ENCODE measurements around the gene KCNC1. TPM values are rescaled to one million over a fixed set of nuclear protein-coding genes. Genes with fewer than 3 reads are reported as not detected.

The KCNC1 gene
- total and polyA plus RNA-seq, 2 donors (not counting 1 experiment from before 2014, with no cell fraction given) = under 0.01 TPM; not detected in 1

DNA sequence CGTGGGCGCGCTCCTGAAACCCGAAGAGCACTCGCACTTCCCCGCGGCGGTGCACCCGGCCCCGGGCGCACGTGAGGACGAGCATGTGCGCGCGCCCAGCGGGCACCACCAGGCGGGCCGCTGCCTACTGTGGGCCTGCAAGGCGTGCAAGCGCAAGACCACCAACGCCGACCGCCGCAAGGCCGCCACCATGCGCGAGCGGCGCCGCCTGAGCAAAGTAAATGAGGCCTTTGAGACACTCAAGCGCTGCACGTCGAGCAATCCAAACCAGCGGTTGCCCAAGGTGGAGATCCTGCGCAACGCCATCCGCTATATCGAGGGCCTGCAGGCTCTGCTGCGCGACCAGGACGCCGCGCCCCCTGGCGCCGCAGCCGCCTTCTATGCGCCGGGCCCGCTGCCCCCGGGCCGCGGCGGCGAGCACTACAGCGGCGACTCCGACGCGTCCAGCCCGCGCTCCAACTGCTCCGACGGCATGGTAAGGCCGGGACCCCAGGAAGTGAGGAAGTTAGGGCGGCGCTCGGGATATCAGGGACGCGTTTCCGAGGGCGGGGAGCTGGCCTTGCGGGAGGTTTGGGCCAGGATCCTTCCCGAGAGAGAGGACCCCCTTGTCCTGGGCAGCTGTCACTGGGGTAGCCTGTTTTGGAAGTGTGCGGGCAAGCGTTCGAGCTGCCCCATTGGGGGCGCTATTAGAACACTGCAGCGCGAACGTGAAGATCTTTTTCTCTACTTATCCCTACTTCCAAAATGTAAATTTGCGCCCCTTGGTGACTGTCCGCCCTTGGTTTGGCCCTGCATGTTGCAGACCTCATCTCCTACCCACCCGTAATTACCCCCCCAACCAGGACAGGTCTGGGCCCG, 14.4 kb upstream of the KCNC1 start:
- H3K4me3 ChIP-seq (replicated peaks in 1 of 4; ENCODE audit: control extremely low read depth in 1 of 4, insufficient read depth in 1 of 4, low read depth in 3 of 4, low read length in 4 of 4) = no peak overlapping the region
- no peak overlapping the region for H2AFZ ChIP-seq (ENCODE audit: low read length)
- peak in 1 of 2 donors; percentile 38 for DNase-seq (ENCODE audit: low read depth in 2 of 2)

GRCh38 chr11:17720796-17721171, 13.8 kb upstream of the KCNC1 start:
- Histone ChIP-seq H3K4me2 (ENCODE audit: extremely low read depth, insufficient read depth, low read length) (no peak overlapping the region), H3K9me3 (ENCODE audit: control insufficient read depth, insufficient read depth, low read depth, low read length) (no peaks in the 10 kb centered on the region), H3K79me2 (ENCODE audit: control insufficient read depth, insufficient read depth, low read length) (no peaks in the 10 kb centered on the region)

More for the DNA sequence above, 14.4 kb upstream of the KCNC1 start:
- Histone ChIP-seq H4K20me1 (ENCODE audit: control insufficient read depth, extremely low read depth, insufficient read depth, low read length) (no peaks in the 10 kb centered on the region), H3K4me2 (ENCODE audit: extremely low read depth, insufficient read depth, low read length) (no peak overlapping the region), H3K27ac (ENCODE audit: insufficient read depth, low read length) (no peak overlapping the region), H3K79me2 (ENCODE audit: control insufficient read depth, insufficient read depth, low read length) (no peaks in the 10 kb centered on the region), H3K36me3 (ENCODE audit: control insufficient read depth, insufficient read depth, low read length) (no peaks in the 10 kb centered on the region), H3K9me3 (ENCODE audit: control insufficient read depth, insufficient read depth, low read depth, low read length) (no peaks in the 10 kb centered on the region), H3K9ac (ENCODE audit: insufficient read depth, low read length) (no peak overlapping the region), H3K4me1 (ENCODE audit: control insufficient read depth, extremely low read depth, insufficient read depth, low read length) (no peaks in the 10 kb centered on the region), H3K27me3 (ENCODE audit: control insufficient read depth, insufficient read depth, low read length) (peaks cover 58% of the 10 kb centered on the region)
- peak in 1 of 2 donors; percentile 8 for TF ChIP-seq CTCF (conservative IDR thresholded peaks at IDR 0.05 in 1 of 2, IDR thresholded peaks at IDR 0.05 in 1 of 2; ENCODE audit: low read depth in 1 of 2, low read length in 2 of 2)
- TF ChIP-seq EZH2 (IDR thresholded peaks at IDR 0.05; ENCODE audit: low read length, missing control alignments) = peak; percentile 80

More at GRCh38 chr11:17720796-17721171, 13.8 kb upstream of the KCNC1 start:
- Histone ChIP-seq H3K27ac (ENCODE audit: insufficient read depth, low read length) (no peak overlapping the region), H3K27me3 (ENCODE audit: control insufficient read depth, insufficient read depth, low read length) (peaks cover 58% of the 10 kb centered on the region), H3K9ac (ENCODE audit: insufficient read depth, low read length) (no peak overlapping the region), H2AFZ (ENCODE audit: low read length) (no peak overlapping the region), H3K4me1 (ENCODE audit: control insufficient read depth, extremely low read depth, insufficient read depth, low read length) (no peaks in the 10 kb centered on the region), H3K36me3 (ENCODE audit: control insufficient read depth, insufficient read depth, low read length) (no peaks in the 10 kb centered on the region), H3K4me3 (replicated peaks in 1 of 4; ENCODE audit: control extremely low read depth in 1 of 4, insufficient read depth in 1 of 4, low read depth in 3 of 4, low read length in 4 of 4) (no peak overlapping the region), H4K20me1 (ENCODE audit: control insufficient read depth, extremely low read depth, insufficient read depth, low read length) (no peaks in the 10 kb centered on the region)
- TF ChIP-seq CTCF (conservative IDR thresholded peaks at IDR 0.05 in 1 of 2, IDR thresholded peaks at IDR 0.05 in 1 of 2; ENCODE audit: low read depth in 1 of 2, low read length in 2 of 2) (no peak), EZH2 (IDR thresholded peaks at IDR 0.05; ENCODE audit: low read length, missing control alignments) (peak; percentile 74)
- no peak for DNase-seq (ENCODE audit: low read depth in 2 of 2)
